DMS153 (cell line): ENCODE data around the gene ASB3.
"Not testable (repeated sequence)": the region's sequence is repeated elsewhere in the genome, so short reads cannot be mapped to it uniquely, and the experiment has no call there.

Source experiments
- DNase-seq: peaks from one replicate; lab custom pipeline; 2025; lab: John Stamatoyannopoulos, UW

The ASB3 gene

GRCh38 chr2:53786705-53787613 is at the start of gene ASB3, which contains the start of gene ERLEC1:
Gene ASB3, minus strand, starts transcription at chr2:53786953. Its CDS starts 21,381 bp downstream, at chr2:53765572.
Gene ERLEC1, plus strand, starts transcription at chr2:53787044. Its CDS starts 167 bp downstream, at chr2:53787211.
- DNase-seq: peak; percentile 73

- DNase-seq: not testable (repeated sequence)
These were observed 43.2 kb upstream of the ASB3 start for GRCh38 chr2:53829980-53830290.

- DNase-seq: no peak
These were observed 42.7 kb upstream of the ASB3 start for GRCh38 chr2:53829273-53829979.

- no peak for DNase-seq
These were observed 41.6 kb upstream of the ASB3 start for GRCh38 chr2:53828331-53828730.

GRCh38 chr2:53827398-53828175 is 40.8 kb upstream of the ASB3 start:
- no peak for DNase-seq

- no peak for DNase-seq
These were observed 40.0 kb upstream of the ASB3 start for GRCh38 chr2:53826587-53827397.

GRCh38 chr2:53826030-53826410 is 39.3 kb upstream of the ASB3 start:
- no peak for DNase-seq

- not testable (repeated sequence) for DNase-seq
These were observed 36.9 kb upstream of the ASB3 start for GRCh38 chr2:53823639-53824038.

- DNase-seq: no peak
These were observed 35.1 kb upstream of the ASB3 start for GRCh38 chr2:53821810-53822209.

GRCh38 chr2:53820711-53821110 is 34.0 kb upstream of the ASB3 start:
- DNase-seq: no peak

GRCh38 chr2:53820048-53820447 is 33.3 kb upstream of the ASB3 start:
- no peak for DNase-seq

GRCh38 chr2:53819634-53820033 is 32.9 kb upstream of the ASB3 start:
- no peak for DNase-seq

- DNase-seq: no peak
These were observed 32.2 kb upstream of the ASB3 start for GRCh38 chr2:53818854-53819435.

- no peak for DNase-seq
These were observed 26.4 kb upstream of the ASB3 start for GRCh38 chr2:53813151-53813550.

GRCh38 chr2:53811601-53812000 is 24.8 kb upstream of the ASB3 start:
- DNase-seq: no peak

GRCh38 chr2:53802617-53803151 is 15.9 kb upstream of the ASB3 start:
- no peak for DNase-seq

- no peak for DNase-seq
These were observed 14.8 kb upstream of the ASB3 start for GRCh38 chr2:53801547-53801946.

- DNase-seq: no peak
These were observed 7.1 kb upstream of the ASB3 start for GRCh38 chr2:53793821-53794220.

- no peak for DNase-seq
These were observed 6.5 kb upstream of the ASB3 start for GRCh38 chr2:53793261-53793660.

- no peak for DNase-seq
These were observed 999 bp upstream of the ASB3 start for GRCh38 chr2:53787614-53788289.

GRCh38 chr2:53786352-53786704 is 425 bp downstream of the ASB3 start:
- DNase-seq: no peak
